AG09319 (cell line): ENCODE data around the gene DYNLL2.
"Not testable (repeated sequence)": the region's sequence is repeated elsewhere in the genome, so short reads cannot be mapped to it uniquely, and the experiment has no call there.

Experiments used
- DNase-seq: peaks from one replicate; pipeline ENCODE4 v3.0.0-alpha.2; 2010; ENCODE audit warnings: low read depth; ENCODE audit errors: extremely low read depth
- CTCF ChIP-seq: IDR thresholded peaks from 2 replicates; pipeline ENCODE4 v1.5.1; 2011; ENCODE audit warnings: low read depth, mild to moderate bottlenecking, inconsistent platforms, low read length, moderate library complexity

DYNLL2 gene

GRCh38 chr17:58082870-58083490 is at the start of gene DYNLL2:
TSS of gene DYNLL2 (plus strand) at chr17:58083419. CDS start at chr17:58087091, 3,672 bp downstream.
- no peak for TF ChIP-seq CTCF
- DNase-seq: peak; percentile 76

GRCh38 chr17:58039975-58040374 is 43.2 kb upstream of the DYNLL2 start:
- TF ChIP-seq CTCF: no peak
- no peak for DNase-seq

GRCh38 chr17:58040386-58040785 is 42.8 kb upstream of the DYNLL2 start:
- TF ChIP-seq CTCF: no peak
- no peak for DNase-seq

GRCh38 chr17:58041161-58041560 is 42.1 kb upstream of the DYNLL2 start:
- no peak for TF ChIP-seq CTCF
- DNase-seq: no peak

GRCh38 chr17:58043221-58044181 is 39.7 kb upstream of the DYNLL2 start:
- DNase-seq: no peak
- TF ChIP-seq CTCF: no peak

GRCh38 chr17:58044256-58044655 is 39.0 kb upstream of the DYNLL2 start:
- not testable (repeated sequence) for DNase-seq

GRCh38 chr17:58046239-58047094 is 36.8 kb upstream of the DYNLL2 start:
- no peak for DNase-seq
- TF ChIP-seq CTCF: no peak
